GM12874 (cell line): ENCODE data around the gene EIF1B.

Experiments
- TF ChIP-seq, protein P1 (sequence below): IDR thresholded peaks from 2 replicates; pipeline ENCODE4 v1.5.1; 2011; ENCODE audit warnings: low read depth, mild to moderate bottlenecking, control low read depth, low read length, moderate library complexity; ENCODE audit not compliant: insufficient read depth

The EIF1B gene

DNA sequence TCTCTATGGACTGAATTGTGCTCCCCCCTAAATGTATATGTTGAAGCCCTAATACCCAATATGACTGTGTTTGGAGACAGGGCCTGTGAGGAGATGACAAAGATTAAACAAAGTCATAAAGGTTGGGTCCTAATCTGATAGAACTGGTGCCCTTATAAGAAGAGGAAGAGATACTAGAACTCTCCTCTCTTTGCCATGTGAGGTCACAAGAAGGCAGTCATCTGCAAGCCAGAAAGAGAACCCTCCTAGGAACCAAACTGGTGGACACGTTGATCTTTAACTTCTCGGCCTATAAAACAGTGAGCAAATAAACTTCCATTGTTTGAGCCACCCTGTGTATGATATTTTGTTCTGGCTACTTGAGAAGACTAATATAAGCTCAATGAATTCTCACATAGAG, 45.9 kb downstream of the EIF1B start:
- TF ChIP-seq, protein P1, sequence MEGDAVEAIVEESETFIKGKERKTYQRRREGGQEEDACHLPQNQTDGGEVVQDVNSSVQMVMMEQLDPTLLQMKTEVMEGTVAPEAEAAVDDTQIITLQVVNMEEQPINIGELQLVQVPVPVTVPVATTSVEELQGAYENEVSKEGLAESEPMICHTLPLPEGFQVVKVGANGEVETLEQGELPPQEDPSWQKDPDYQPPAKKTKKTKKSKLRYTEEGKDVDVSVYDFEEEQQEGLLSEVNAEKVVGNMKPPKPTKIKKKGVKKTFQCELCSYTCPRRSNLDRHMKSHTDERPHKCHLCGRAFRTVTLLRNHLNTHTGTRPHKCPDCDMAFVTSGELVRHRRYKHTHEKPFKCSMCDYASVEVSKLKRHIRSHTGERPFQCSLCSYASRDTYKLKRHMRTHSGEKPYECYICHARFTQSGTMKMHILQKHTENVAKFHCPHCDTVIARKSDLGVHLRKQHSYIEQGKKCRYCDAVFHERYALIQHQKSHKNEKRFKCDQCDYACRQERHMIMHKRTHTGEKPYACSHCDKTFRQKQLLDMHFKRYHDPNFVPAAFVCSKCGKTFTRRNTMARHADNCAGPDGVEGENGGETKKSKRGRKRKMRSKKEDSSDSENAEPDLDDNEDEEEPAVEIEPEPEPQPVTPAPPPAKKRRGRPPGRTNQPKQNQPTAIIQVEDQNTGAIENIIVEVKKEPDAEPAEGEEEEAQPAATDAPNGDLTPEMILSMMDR: no peak

GRCh38 chr3:40358454-40358853, 48.9 kb downstream of the EIF1B start:
- TF ChIP-seq, protein P1: no peak
